ENCODE results near the gene TRIM14. TPM values are rescaled to one million over a fixed set of nuclear protein-coding genes. Genes with fewer than 3 reads are reported as not detected.

The TRIM14 gene
- total and polyA plus RNA-seq, 9 donors: 2.3 to 24.0 (median 5.7) TPM

- intact Hi-C loops (cut with DNase I): no loop called here
- no peaks in the 10 kb centered on the region for H3K9me3 ChIP-seq
- no peak for TF ChIP-seq EP300 (IDR thresholded peaks at IDR 0.05)
- no peak for TF ChIP-seq CTCF (IDR thresholded peaks at IDR 0.05)
- TF ChIP-seq POLR2A (IDR thresholded peaks at IDR 0.05): no peak
- H3K4me3 ChIP-seq: no peak overlapping the region
- H3K27ac ChIP-seq: no peak overlapping the region
- H3K27me3 ChIP-seq: no peaks in the 10 kb centered on the region
- no peaks in the 10 kb centered on the region for H3K36me3 ChIP-seq
- no peak for DNase-seq
- H3K4me1 ChIP-seq (ENCODE audit: insufficient read depth): no peaks in the 10 kb centered on the region
- WGBS, 3 donors: 89 to 93% (median 93%) methylated on average over 12 of the region's 12 CpGs
Measured at GRCh38 chr9:98162613-98163012, 43.6 kb upstream of the TRIM14 start.

GRCh38 chr9:98161851-98162250 is 42.8 kb upstream of the TRIM14 start:
- TF ChIP-seq EP300 (IDR thresholded peaks at IDR 0.05): no peak
- TF ChIP-seq CTCF (IDR thresholded peaks at IDR 0.05): no peak
- TF ChIP-seq POLR2A (IDR thresholded peaks at IDR 0.05): no peak
- DNase-seq: no peak
- no peak overlapping the region for H3K27ac ChIP-seq
- no peak overlapping the region for H3K4me3 ChIP-seq
- no peaks in the 10 kb centered on the region for H3K27me3 ChIP-seq
- H3K36me3 ChIP-seq: no peaks in the 10 kb centered on the region
- H3K9me3 ChIP-seq: no peaks in the 10 kb centered on the region
- H3K4me1 ChIP-seq (ENCODE audit: insufficient read depth): no peaks in the 10 kb centered on the region
- intact Hi-C loops (cut with DNase I): no loop called here
- 78 to 95% (median 79%) methylated on average over 4 of the region's 4 CpGs for WGBS, 3 donors

GRCh38 chr9:98159790-98160189 is 40.8 kb upstream of the TRIM14 start:
- no peaks in the 10 kb centered on the region for H3K4me1 ChIP-seq (ENCODE audit: insufficient read depth)
- intact Hi-C loops (cut with DNase I): no loop called here
- no peaks in the 10 kb centered on the region for H3K27me3 ChIP-seq
- no peak for DNase-seq
- H3K9me3 ChIP-seq: no peaks in the 10 kb centered on the region
- no peak for TF ChIP-seq POLR2A (IDR thresholded peaks at IDR 0.05)
- no peak for TF ChIP-seq EP300 (IDR thresholded peaks at IDR 0.05)
- TF ChIP-seq CTCF (IDR thresholded peaks at IDR 0.05): no peak
- H3K36me3 ChIP-seq: no peaks in the 10 kb centered on the region
- H3K4me3 ChIP-seq: no peak overlapping the region
- no peak overlapping the region for H3K27ac ChIP-seq
- WGBS, 3 donors: 60 to 67% (median 62%) methylated on average over 6 of the region's 6 CpGs

- Histone ChIP-seq H3K27me3 (no peaks in the 10 kb centered on the region), H3K9me3 (no peaks in the 10 kb centered on the region), H3K27ac (no peak overlapping the region), H3K36me3 (no peaks in the 10 kb centered on the region), H3K4me3 (no peak overlapping the region), H3K4me1 (ENCODE audit: insufficient read depth) (no peaks in the 10 kb centered on the region)
- intact Hi-C loops (cut with DNase I): no loop called here
- TF ChIP-seq EP300 (IDR thresholded peaks at IDR 0.05) (no peak), CTCF (IDR thresholded peaks at IDR 0.05) (no peak), POLR2A (IDR thresholded peaks at IDR 0.05) (no peak)
- no peak for DNase-seq
- WGBS, 3 donors: 85 to 88% (median 88%) methylated on average over 5 of the region's 5 CpGs
Measured at GRCh38 chr9:98159301-98159700, 40.3 kb upstream of the TRIM14 start.

All from ovary (tissue), 9 donors.